DOHH2 (cell line): ENCODE results near the gene OTOL1.

Experiments
- EZH2phosphoT487 ChIP-seq: fragments of 200-600 bp; sonication (generic); IDR thresholded peaks from 2 replicates; pipeline ENCODE4 v1.6.1; 2017; ENCODE audit warnings: borderline replicate concordance, mild to moderate bottlenecking, antibody characterized with exemption, low read length, moderate library complexity, mixed read lengths
- TF ChIP-seq, protein P1 (sequence below): fragments of 200-600 bp; sonication (generic); IDR thresholded peaks from one replicate; pipeline ENCODE4 v1.5.1; 2014; ENCODE audit warnings: antibody characterized with exemption, mild to moderate bottlenecking, low read depth, low read length; ENCODE audit not compliant: poor library complexity, severe bottlenecking

DNA sequence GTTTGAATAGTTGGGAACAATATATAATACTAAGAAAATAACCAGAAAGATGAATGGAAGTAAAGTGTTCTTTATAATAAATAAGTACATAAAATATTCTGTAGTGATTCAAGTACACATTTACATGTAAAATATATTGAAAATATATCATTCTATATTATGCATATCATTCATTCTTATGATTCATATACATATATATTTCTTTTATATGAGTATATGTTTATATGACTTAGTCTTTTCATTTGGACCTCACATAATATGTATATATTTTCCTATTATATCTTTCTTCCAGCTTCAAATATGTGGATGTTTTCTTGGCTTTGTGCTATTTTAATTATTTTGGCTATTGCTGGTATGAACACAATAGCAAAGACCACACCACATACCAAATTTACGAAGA is at the start of gene OTOL1:
- TF ChIP-seq, protein P1, sequence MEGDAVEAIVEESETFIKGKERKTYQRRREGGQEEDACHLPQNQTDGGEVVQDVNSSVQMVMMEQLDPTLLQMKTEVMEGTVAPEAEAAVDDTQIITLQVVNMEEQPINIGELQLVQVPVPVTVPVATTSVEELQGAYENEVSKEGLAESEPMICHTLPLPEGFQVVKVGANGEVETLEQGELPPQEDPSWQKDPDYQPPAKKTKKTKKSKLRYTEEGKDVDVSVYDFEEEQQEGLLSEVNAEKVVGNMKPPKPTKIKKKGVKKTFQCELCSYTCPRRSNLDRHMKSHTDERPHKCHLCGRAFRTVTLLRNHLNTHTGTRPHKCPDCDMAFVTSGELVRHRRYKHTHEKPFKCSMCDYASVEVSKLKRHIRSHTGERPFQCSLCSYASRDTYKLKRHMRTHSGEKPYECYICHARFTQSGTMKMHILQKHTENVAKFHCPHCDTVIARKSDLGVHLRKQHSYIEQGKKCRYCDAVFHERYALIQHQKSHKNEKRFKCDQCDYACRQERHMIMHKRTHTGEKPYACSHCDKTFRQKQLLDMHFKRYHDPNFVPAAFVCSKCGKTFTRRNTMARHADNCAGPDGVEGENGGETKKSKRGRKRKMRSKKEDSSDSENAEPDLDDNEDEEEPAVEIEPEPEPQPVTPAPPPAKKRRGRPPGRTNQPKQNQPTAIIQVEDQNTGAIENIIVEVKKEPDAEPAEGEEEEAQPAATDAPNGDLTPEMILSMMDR: no peak
- TF ChIP-seq EZH2phosphoT487: no peak
